AG09309 (cell line): ENCODE data around the gene FYN.

Experiments
- DNase-seq: peaks from one replicate; pipeline ENCODE4 v3.0.0-alpha.2; 2010; ENCODE audit warnings: low read depth
- H3K4me3 ChIP-seq: 2 replicates; pipeline ENCODE4 v1.5.1; 2011; ENCODE audit warnings: mild to moderate bottlenecking, low read depth, low read length, moderate library complexity; ENCODE audit not compliant: control insufficient read depth
- CTCF ChIP-seq: IDR thresholded peaks from 2 replicates; pipeline ENCODE4 v1.5.1; 2011; ENCODE audit warnings: mild to moderate bottlenecking, low read depth, low read length, inconsistent platforms; ENCODE audit not compliant: insufficient read depth, control insufficient read depth; ENCODE audit errors: missing control alignments

The FYN gene

GRCh38 chr6:111829998-111830397 lies 43.3 kb downstream of the FYN start:
- H3K4me3 ChIP-seq, result no peak overlapping the region
- no peak for TF ChIP-seq CTCF
- DNase-seq, result no peak

GRCh38 chr6:111829581-111829980 lies 43.7 kb downstream of the FYN start:
- no peak for TF ChIP-seq CTCF
- H3K4me3 ChIP-seq, result no peak overlapping the region
- DNase-seq, result no peak

DNA sequence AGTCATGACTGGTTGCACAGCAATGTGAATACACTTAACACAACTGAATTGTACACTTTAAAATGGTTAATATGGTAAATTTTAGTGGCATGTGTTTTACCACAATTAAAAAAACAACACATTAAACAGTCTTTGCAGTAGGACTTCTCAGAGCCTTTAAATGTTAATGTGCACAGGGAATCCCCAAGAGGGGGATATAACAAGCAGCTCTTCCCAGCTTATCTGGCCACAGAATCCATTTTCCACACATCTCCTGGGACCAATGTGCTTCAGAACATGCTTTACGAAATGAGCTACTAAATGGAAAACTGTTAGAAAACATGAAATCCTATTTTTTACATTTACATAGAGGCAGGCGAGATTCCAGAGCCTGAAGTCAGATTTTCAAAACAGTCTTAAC lies 44.4 kb downstream of the FYN start:
- no peak for TF ChIP-seq CTCF
- no peak for DNase-seq
- H3K4me3 ChIP-seq, result no peak overlapping the region

GRCh38 chr6:111825439-111826086 lies 47.7 kb downstream of the FYN start:
- DNase-seq, result no peak
- no peak overlapping the region for H3K4me3 ChIP-seq
- no peak for TF ChIP-seq CTCF

DNA sequence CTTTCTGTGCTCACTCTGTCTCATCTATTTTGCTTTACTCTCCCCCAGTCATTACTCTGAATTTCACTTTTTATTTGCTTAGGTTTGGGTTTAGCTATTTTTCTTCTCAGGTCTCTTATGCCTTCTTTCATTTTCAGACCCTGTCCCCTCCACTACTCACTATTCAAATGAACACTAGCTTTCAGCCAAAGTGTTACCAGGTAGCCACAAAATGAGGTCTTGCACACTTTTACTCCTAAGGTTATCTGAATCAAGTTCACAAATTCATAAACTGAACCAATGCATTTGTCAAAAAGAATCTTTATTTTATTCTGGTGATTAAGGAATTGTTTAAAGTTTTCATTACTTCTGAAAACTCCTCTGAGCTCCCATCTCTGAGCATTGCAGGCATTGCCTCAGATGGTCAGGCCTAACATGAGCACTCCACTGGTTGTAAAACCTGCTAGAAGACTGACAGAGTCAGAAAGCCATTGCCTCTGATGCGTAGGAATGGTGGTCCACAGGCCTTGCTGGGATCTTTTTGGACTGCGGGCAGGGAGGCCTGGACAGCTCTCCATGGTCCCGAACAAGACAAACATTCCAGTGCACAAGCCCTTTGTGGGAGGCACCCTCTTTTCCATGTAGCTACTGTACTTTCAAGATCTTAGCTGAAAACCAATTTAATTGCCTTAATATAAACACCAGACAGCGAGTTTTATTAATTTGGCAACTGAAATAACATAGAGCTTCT lies 48.5 kb downstream of the FYN start:
- DNase-seq, result no peak
- TF ChIP-seq CTCF, result no peak
- no peak overlapping the region for H3K4me3 ChIP-seq

GRCh38 chr6:111823831-111824607 lies 49.2 kb downstream of the FYN start:
- no peak for DNase-seq
- H3K4me3 ChIP-seq, result no peak overlapping the region

More at GRCh38 chr6:111823831-111824607, 49.2 kb downstream of the FYN start:
- TF ChIP-seq CTCF, result no peak
